Tibial nerve (tissue), 4 donors: Measurements from ENCODE around the gene AGPAT2.

ENCODE experiments used
- CTCF ChIP-seq, 5 experiments: fragments of 200-600 bp in 3 of 5; fragments of 450-650 bp in 2 of 5; sonication (generic) in 3 of 5; IDR thresholded peaks; one replicate each; pipeline ENCODE4 v1.5.1; 2016 to 2019; ENCODE audit warnings: antibody characterized with exemption in 5 of 5, mild to moderate bottlenecking in 3 of 5, moderate library complexity in 2 of 5
- EP300 ChIP-seq, 2 donors: sonication (generic); formaldehyde crosslinking; IDR thresholded peaks; one replicate each; pipeline ENCODE4 v1.6.1; 2017; ENCODE audit warnings: antibody characterized with exemption in 2 of 2, mild to moderate bottlenecking in 1 of 2
- POLR2A ChIP-seq, 2 donors: fragments of 450-650 bp; IDR thresholded peaks; one replicate each; pipeline ENCODE4 v1.6.1; 2017; ENCODE audit warnings: antibody characterized with exemption in 2 of 2, mild to moderate bottlenecking in 2 of 2, moderate library complexity in 2 of 2

DNA sequence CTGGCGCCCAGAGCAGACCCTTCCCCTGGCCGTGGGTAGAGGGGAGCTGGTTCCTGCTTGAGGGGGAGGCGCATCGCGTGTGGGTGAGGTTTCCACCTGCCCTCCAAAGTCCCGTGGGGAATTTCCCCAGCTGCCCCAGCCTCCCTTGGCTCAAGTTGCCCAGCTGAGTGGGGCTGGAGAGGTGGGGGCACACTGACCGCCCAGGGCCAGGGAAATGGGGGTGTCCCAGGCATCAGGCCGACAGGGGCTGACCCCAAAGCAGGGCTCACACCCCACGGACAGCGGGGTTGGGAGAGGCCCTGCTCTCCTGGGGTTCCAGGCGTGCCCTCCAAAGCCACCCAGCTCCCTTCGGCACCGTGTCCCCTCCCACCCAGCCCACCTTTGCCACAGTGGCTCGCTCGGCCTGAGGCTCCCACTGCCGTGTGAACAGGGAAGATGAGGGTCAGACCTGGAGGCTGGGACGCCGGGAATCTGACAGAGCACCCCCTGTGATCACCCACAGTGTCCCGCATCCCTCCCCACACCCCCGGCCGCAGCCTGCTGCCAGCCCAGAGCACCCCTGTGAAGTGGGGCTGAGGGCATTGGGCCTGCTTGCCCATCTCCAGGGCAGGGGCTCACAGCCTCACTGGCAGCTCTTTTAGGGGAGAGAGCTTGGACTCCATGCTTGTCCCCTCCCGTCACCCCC lies 25.5 kb downstream of the AGPAT2 start:
- TF ChIP-seq EP300 (IDR thresholded peaks at IDR 0.05) (no peak), POLR2A (IDR thresholded peaks at IDR 0.05) (no peak), CTCF (IDR thresholded peaks at IDR 0.05) (no peak)
